Lower leg skin (tissue), 3 donors: ENCODE measurements around the gene ARHGAP4.

Experiments
- POLR2A ChIP-seq, 2 donors: fragments of 450-650 bp; IDR thresholded peaks; one replicate each; pipeline ENCODE4 v1.6.1; 2016 to 2017; ENCODE audit warnings: antibody characterized with exemption in 2 of 2, mild to moderate bottlenecking in 1 of 2, moderate library complexity in 1 of 2
- TF ChIP-seq, protein P1 (sequence below), 3 donors: fragments of 450-650 bp; IDR thresholded peaks; one replicate each; pipeline ENCODE4 v1.5.1; 2016; ENCODE audit warnings: antibody characterized with exemption in 3 of 3, mild to moderate bottlenecking in 3 of 3, moderate library complexity in 2 of 3

DNA sequence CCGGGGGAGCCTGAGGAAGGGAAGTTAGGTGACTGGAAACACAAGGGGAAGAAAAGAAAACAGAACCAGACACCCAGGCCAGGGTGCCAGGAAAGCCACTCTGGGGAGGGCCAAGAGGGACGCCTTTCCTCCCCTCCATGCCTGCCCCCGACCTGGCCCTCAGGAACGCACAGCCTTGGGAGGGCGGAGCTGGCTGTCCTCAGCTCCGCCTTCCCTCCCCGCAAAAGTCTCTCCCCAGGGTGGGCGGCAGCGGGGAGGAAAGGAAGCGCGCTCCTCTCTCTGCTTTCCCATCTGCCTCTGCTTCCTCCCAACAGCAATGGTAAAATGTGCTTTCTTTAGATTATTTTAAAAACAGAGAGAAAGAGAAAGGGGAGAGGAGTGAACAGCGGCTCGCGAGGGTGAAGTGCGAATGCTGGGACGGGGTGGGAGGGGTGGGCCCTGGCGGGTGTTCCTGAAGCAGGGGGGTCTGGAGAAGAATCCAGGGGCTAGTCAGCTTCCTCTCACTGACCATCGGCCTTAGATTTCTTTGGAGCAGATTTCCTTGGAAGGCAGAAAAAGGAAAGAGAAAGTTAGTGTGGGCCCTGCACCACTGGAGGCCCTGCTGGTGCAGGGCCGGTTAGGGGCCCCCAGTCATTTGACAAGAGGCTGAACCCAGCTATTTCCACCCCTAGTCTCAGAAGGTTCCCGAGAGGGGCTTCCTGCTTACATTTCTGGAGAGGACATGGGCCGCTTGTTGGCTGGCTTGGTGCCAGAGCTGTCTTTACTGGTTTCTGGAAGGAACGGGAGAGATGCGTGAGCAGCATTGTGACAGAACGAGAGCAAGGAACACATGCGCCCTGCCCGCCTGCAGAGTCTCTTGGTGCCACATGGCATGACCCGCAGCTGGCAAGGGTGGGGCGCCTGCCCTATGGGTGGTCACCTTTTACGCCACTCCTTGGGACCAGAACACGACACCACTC, 23.1 kb upstream of the ARHGAP4 start:
- TF ChIP-seq, protein P1, sequence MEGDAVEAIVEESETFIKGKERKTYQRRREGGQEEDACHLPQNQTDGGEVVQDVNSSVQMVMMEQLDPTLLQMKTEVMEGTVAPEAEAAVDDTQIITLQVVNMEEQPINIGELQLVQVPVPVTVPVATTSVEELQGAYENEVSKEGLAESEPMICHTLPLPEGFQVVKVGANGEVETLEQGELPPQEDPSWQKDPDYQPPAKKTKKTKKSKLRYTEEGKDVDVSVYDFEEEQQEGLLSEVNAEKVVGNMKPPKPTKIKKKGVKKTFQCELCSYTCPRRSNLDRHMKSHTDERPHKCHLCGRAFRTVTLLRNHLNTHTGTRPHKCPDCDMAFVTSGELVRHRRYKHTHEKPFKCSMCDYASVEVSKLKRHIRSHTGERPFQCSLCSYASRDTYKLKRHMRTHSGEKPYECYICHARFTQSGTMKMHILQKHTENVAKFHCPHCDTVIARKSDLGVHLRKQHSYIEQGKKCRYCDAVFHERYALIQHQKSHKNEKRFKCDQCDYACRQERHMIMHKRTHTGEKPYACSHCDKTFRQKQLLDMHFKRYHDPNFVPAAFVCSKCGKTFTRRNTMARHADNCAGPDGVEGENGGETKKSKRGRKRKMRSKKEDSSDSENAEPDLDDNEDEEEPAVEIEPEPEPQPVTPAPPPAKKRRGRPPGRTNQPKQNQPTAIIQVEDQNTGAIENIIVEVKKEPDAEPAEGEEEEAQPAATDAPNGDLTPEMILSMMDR (IDR thresholded peaks at IDR 0.05) = no peak
- no peak for TF ChIP-seq POLR2A (IDR thresholded peaks at IDR 0.05)
